CD4-positive, alpha-beta T cell treated with Interleukin-2 at 100 ng/mL for 4 hours (primary cell): ENCODE data around the gene AHRR.
"Not testable (repeated sequence)": the region's sequence is repeated elsewhere in the genome, so short reads cannot be mapped to it uniquely, and the experiment has no call there.

Experiments used
- DNase-seq: peaks from one replicate; pipeline ENCODE4 v3.0.0-alpha.2; 2020; ENCODE audit warnings: low spot score

The AHRR gene

DNA sequence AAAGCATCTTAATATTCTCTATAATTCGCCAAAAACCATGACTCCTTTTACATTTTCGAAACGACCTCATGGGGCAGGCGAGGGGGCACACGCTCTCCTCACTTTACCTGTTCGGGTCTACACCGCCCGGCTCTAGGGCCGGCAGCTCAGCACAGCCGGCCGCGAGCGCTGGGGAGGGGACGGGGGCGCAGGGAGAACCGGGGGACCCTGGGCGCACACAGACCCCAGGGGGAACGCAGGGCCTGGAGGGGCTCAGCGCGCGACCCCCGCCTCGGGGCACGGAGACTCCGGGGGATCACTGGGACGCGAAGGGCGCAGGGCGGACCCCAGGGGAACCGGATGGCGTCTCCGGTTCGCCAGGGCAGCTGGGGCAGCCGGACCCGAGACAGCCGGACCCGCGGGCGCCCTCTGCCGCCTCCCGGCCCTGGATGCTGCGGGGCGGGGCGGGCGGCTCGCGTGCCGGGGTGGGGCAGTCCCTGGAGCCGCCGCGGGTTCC lies at the start of gene AHRR:
TSS of gene AHRR (plus strand) at position 485 of the 496 bp plus-strand sequence. CDS start 22,189 bp downstream, outside the sequence.
- no peak for DNase-seq

GRCh38 chr5:271828-272167 lies 49.7 kb upstream of the AHRR start:
- DNase-seq, result not testable (repeated sequence)

DNA sequence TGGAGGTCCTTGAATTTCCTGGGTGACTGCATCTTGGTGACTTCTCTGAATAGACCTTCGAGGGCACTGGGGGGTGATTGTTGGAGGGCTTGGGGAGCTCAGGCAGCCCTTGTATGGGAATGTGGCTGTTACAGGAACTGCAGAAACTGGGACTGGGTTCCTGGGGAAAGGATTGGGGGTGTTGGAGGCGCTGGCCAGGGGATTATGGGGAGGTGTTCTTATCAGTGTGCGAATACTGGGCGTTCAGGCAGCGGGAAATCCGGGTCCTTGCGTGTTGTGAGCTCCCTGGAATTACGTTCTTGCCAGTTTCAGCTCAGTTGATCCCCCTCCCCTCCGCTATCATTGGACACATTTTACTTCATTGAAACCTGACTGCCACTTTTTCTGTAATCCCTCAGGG lies 48.4 kb upstream of the AHRR start:
- DNase-seq, result not testable (repeated sequence)

DNA sequence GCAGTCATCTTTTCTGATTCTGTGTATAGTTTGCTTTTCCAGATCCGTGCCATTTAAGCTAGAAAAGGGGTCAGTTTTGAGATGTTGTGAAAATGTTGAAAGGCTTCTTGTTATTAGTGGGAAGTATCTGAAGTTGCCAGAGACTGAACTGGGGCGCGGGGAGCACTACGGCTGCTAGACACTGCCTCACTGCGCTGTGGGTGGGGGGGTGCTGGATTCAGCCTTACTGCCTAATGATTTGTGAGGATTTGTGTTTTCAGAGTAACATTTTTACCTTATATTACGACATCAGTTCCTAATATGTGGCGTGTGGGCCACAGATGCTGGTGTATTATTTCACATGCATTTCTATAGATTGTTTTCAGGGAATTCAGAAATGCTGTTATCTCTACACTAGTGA lies 48.0 kb upstream of the AHRR start:
- DNase-seq, result not testable (repeated sequence)

DNA sequence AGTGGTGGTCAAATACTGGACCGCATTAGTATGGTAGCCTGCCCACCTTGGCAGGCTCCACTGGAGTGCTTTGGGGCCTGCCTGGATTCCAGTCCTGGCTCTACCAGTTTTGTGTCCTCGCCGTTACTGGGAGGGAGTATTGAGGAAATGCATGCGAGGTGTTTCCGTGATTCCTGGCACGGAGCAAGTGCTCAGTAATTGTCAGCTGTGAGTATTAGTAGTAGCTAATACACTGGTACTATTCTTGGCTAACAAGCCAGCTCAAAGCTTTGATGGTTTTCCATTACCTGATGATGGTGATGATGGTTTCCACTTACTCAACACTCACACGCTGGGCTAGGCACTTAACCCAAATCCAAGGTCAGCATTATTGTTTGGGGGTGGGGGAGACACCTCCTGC lies 47.2 kb upstream of the AHRR start:
- DNase-seq, result not testable (repeated sequence)

- no peak for DNase-seq
Measured at GRCh38 chr5:278646-279045, 42.9 kb upstream of the AHRR start.

GRCh38 chr5:279051-279665 lies 42.4 kb upstream of the AHRR start:
- DNase-seq, result not testable (repeated sequence)

- no peak for DNase-seq
Measured at GRCh38 chr5:285991-286557, 35.4 kb upstream of the AHRR start.

GRCh38 chr5:290200-290599 lies 31.3 kb upstream of the AHRR start:
- DNase-seq, result not testable (repeated sequence)

DNA sequence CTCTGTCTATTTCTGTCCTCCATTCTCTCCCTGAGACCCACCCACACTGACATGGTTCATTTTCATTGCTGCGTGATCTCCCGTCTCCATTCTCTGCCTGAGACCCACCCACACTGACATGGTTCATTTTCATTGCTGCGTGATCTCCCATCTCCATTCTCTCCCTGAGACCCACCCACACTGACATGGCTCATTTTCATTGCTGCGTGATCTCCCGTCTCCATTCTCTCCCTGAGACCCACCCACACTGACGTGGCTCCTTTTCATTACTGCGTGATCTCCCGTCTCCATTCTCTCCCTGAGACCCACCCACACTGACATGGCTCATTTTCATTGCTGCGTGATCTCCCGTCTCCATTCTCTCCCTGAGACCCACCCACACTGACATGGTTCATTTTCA lies 30.2 kb upstream of the AHRR start:
- not testable (repeated sequence) for DNase-seq

GRCh38 chr5:294788-295187 lies 26.7 kb upstream of the AHRR start:
- DNase-seq, result not testable (repeated sequence)

- not testable (repeated sequence) for DNase-seq
Measured at GRCh38 chr5:296207-296606, 25.3 kb upstream of the AHRR start.

- DNase-seq, result peak; percentile 25
Measured at GRCh38 chr5:296954-297353, 24.6 kb upstream of the AHRR start.

- not testable (repeated sequence) for DNase-seq
Measured at GRCh38 chr5:297448-297847, 24.1 kb upstream of the AHRR start.

- DNase-seq, result not testable (repeated sequence)
Measured at GRCh38 chr5:297991-298736, 23.4 kb upstream of the AHRR start.

DNA sequence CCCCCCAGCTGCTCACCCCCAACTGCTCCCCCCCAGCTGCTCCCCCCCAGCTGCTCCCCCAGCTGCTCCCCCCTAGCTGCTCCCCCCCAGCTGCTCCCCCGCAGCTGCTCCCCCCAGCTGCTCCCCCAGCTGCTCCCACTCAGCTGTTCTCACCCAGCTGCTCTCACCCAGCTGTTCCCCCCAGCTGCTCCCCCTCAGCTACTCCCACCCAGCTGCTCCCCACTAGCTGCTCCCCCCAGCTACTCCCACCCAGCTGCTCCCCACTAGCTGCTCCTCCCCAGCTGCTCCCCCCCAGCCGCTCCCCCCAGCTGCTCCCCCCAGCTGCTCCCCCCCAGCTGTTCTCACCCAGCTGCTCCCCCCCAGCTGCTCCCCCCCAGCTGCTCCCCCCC lies 22.8 kb upstream of the AHRR start:
- DNase-seq, result no peak

- not testable (repeated sequence) for DNase-seq
Measured at GRCh38 chr5:299921-300320, 21.6 kb upstream of the AHRR start.

- DNase-seq, result not testable (repeated sequence)
Measured at GRCh38 chr5:300691-301435, 20.7 kb upstream of the AHRR start.

- DNase-seq, result not testable (repeated sequence)
Measured at GRCh38 chr5:302416-302815, 19.1 kb upstream of the AHRR start.

DNA sequence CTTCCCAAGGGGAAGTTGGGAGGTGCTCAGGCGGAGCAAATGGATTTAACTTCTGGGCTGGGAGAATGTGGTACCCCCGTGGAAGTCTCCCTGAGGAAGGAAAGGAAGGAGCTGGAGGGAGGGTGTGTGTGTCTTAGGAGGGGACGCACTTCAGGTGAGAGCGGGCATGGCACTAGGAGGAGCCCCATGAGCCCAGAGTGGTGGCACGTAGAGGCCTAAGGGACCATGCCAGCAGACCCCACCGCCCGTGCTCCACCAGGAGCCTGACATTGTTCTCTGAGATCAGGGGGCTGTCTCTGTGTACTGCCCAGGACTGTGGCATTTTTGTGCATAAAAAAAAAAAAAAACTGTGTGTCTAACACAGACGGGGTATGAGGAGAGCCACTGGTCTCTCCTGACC lies 18.5 kb upstream of the AHRR start:
- no peak for DNase-seq

- DNase-seq, result not testable (repeated sequence)
Measured at GRCh38 chr5:303741-304140, 17.8 kb upstream of the AHRR start.

- DNase-seq, result no peak
Measured at GRCh38 chr5:305050-305449, 16.5 kb upstream of the AHRR start.
